ENCODE measurements around the gene SMYD3.

The SMYD3 gene

DNA sequence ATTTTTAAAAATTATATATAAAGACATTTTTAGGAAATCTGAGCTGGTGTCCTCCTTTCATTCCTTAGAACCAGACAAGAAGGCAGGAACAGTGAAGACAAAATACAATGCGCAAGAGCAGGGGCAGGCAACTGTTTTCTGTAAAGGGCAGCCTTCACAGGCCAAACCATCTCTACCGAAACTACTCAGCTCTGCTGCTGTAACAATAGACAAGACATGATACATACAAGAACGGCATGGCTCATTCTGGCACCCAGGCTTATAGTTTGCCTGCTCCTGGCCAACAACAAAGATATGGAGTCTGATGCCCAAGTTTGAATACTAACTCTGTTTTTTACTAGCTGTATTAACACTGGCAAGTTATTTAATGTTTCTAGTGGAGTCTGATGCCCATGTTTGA, 232.0 kb downstream of the SMYD3 start:
- Histone ChIP-seq H3K4me1 (ENCODE audit: control insufficient read depth, insufficient read depth, low read length, poor library complexity, severe bottlenecking) (no peaks in the 10 kb centered on the region), H3K9me3 (ENCODE audit: control insufficient read depth, low read length) (no peaks in the 10 kb centered on the region), H3K36me3 (ENCODE audit: control insufficient read depth, insufficient read depth, low read length) (no peaks in the 10 kb centered on the region), H3K4me3 (ENCODE audit: extremely low read depth, insufficient read depth, low read length, poor library complexity, severe bottlenecking) (no peak overlapping the region), H3K27ac (ENCODE audit: low read depth, low read length, severe bottlenecking) (no peak overlapping the region)
- 100% methylated on average over 1 to 3 of the region's 3 CpGs for WGBS, 2 experiments (ENCODE audit: insufficient coverage in 2 of 2)

DNA sequence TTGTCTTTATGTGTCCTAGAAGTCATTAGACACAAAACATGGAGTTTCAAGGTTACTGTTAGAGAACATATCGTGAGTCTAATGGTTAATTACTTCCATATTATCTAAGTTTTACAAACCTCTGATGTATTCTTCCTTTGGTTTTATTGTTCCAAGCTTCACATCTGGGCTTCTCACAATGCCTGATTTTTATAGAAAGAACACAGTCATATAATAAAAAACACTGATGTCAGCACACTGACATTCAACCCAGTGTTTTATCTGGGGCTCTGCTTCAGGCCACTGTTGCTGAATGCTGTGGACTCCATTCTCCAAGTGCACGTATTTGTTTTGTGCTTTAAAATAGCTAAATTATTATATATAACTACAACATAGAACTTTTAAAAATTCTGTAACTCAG, 232.9 kb downstream of the SMYD3 start:
- H3K9me3 ChIP-seq (ENCODE audit: control insufficient read depth, low read length): no peaks in the 10 kb centered on the region
- no peak overlapping the region for H3K27ac ChIP-seq (ENCODE audit: low read depth, low read length, severe bottlenecking)
- no CpG with 5 or more reads among the region's 2 CpGs for WGBS, 2 experiments (ENCODE audit: insufficient coverage in 2 of 2)
- H3K4me1 ChIP-seq (ENCODE audit: control insufficient read depth, insufficient read depth, low read length, poor library complexity, severe bottlenecking): no peaks in the 10 kb centered on the region
- no peak overlapping the region for H3K4me3 ChIP-seq (ENCODE audit: extremely low read depth, insufficient read depth, low read length, poor library complexity, severe bottlenecking)
- H3K36me3 ChIP-seq (ENCODE audit: control insufficient read depth, insufficient read depth, low read length): no peaks in the 10 kb centered on the region

DNA sequence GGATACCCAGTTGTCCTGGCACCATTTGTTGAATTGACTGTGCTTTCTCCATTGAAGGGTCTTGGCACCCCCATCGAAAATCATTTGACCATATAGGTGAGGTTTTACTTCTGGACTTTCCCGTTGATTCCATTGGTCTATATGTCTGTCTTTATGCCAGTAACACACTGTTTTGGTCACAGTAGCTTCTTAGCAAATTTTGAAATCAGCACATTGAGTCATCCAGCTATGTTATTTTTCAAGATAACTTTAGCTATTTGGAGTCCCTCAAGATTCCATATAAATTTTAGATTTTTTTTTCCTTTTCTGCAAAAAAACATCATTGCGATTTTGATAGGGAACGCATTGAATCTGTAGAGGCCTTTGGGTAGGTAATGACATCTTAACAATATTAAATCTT, 235.6 kb downstream of the SMYD3 start:
- H3K36me3 ChIP-seq (ENCODE audit: control insufficient read depth, insufficient read depth, low read length): no peaks in the 10 kb centered on the region
- H3K9me3 ChIP-seq (ENCODE audit: control insufficient read depth, low read length): no peaks in the 10 kb centered on the region
- WGBS, 2 experiments (ENCODE audit: insufficient coverage in 2 of 2): 100% methylated on average over 1 of the region's 4 CpGs; no CpG with 5 or more reads in 1 of the 2 experiments
- peaks cover 8% of the 10 kb centered on the region for H3K4me1 ChIP-seq (ENCODE audit: control insufficient read depth, insufficient read depth, low read length, poor library complexity, severe bottlenecking)
- H3K4me3 ChIP-seq (ENCODE audit: extremely low read depth, insufficient read depth, low read length, poor library complexity, severe bottlenecking): no peak overlapping the region
- H3K27ac ChIP-seq (ENCODE audit: low read depth, low read length, severe bottlenecking): no peak overlapping the region

DNA sequence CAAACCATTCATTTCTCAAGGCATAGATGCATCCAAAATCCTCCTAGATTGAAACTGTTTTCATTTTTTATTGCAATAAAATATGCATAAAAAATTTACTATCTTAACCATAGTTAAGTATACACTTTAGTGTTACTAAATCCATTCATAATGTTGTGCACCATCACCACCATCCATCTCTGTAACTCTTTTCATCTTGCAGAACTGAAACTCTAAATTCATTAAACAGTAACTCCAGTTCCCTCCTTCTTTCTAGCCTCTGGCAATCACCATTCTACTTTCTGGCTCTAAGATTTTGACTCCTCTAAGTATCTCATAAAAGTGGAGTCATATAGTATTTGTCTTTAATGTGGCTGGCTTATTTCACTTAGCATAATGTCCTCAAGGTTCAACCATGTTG, 236.8 kb downstream of the SMYD3 start:
- H3K4me3 ChIP-seq (ENCODE audit: extremely low read depth, insufficient read depth, low read length, poor library complexity, severe bottlenecking): no peak overlapping the region
- H3K27ac ChIP-seq (ENCODE audit: low read depth, low read length, severe bottlenecking): no peak overlapping the region
- peaks cover 8% of the 10 kb centered on the region for H3K4me1 ChIP-seq (ENCODE audit: control insufficient read depth, insufficient read depth, low read length, poor library complexity, severe bottlenecking)
- H3K36me3 ChIP-seq (ENCODE audit: control insufficient read depth, insufficient read depth, low read length): no peaks in the 10 kb centered on the region
- no peaks in the 10 kb centered on the region for H3K9me3 ChIP-seq (ENCODE audit: control insufficient read depth, low read length)

DNA sequence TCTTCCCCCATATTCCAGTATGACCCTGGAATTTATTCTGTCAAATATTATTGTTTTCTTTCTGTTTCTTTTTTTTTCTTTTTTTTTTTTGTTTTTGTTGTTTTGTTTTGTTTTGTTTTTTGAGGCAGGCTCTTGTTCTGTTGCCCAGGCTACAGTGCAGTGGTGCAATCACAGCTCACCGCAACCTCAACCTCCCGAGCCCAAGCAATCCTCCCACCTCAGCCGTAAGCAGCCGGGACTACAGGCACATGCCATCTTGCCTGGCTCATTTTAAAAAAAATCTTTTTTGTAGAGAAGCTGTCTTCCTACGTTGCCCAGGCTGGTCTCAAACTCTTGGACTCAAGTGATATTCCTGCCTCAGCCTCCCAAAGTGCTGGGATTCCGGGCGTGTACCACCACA, 237.6 kb downstream of the SMYD3 start:
- no peak overlapping the region for H3K27ac ChIP-seq (ENCODE audit: low read depth, low read length, severe bottlenecking)
- H3K4me3 ChIP-seq (ENCODE audit: extremely low read depth, insufficient read depth, low read length, poor library complexity, severe bottlenecking): no peak overlapping the region
- peaks cover 8% of the 10 kb centered on the region for H3K4me1 ChIP-seq (ENCODE audit: control insufficient read depth, insufficient read depth, low read length, poor library complexity, severe bottlenecking)
- H3K9me3 ChIP-seq (ENCODE audit: control insufficient read depth, low read length): no peaks in the 10 kb centered on the region
- WGBS, 2 experiments (ENCODE audit: insufficient coverage in 2 of 2): 87 to 92% methylated on average over 5 to 7 of the region's 7 CpGs
- H3K36me3 ChIP-seq (ENCODE audit: control insufficient read depth, insufficient read depth, low read length): no peaks in the 10 kb centered on the region

DNA sequence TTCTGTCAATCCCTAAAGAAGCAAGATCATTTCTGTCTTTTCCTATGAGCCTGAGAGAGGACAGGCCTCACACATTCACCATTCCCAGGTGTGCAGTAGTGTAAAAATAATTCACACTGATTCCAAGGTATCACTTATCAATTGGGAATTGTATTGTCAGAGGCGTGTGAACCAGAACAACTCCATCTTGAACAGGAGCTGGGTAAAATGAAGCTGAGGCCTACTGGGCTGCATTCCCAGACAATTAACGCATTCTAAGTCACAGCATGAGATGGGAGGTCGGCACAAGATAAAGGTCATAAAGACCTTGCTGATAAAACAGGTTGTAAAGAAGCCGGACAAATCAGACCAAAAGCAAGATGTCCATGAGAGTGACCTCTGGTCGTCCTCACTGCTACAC, 239.2 kb downstream of the SMYD3 start:
- Histone ChIP-seq H3K9me3 (ENCODE audit: control insufficient read depth, low read length) (no peaks in the 10 kb centered on the region), H3K4me3 (ENCODE audit: extremely low read depth, insufficient read depth, low read length, poor library complexity, severe bottlenecking) (no peak overlapping the region), H3K36me3 (ENCODE audit: control insufficient read depth, insufficient read depth, low read length) (no peaks in the 10 kb centered on the region), H3K4me1 (ENCODE audit: control insufficient read depth, insufficient read depth, low read length, poor library complexity, severe bottlenecking) (peaks cover 8% of the 10 kb centered on the region), H3K27ac (ENCODE audit: low read depth, low read length, severe bottlenecking) (peak overlapping the region; percentile 94)
- 47 to 53% methylated on average over 4 to 5 of the region's 5 CpGs for WGBS, 2 experiments (ENCODE audit: insufficient coverage in 2 of 2)

DNA sequence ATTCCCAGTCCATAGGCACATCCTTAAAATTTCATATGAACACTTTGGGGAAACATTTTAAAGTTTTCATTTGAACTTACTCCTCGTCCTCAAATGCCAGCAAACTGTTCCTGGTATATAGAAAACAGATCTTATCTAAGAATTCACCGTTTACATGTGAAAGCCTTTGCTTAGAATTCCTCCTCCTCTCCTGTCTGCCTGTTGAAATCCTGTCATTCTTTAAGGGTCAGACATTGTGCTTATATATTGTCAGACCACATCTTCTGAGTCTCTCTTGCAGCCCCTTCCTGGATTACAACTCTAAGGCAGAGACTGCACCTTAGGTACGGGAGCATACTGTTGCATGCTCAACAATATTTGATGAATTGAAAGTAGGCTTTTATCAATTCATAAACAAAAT, 239.7 kb downstream of the SMYD3 start:
- H3K27ac ChIP-seq (ENCODE audit: low read depth, low read length, severe bottlenecking): peak overlapping the region; percentile 94

DNA sequence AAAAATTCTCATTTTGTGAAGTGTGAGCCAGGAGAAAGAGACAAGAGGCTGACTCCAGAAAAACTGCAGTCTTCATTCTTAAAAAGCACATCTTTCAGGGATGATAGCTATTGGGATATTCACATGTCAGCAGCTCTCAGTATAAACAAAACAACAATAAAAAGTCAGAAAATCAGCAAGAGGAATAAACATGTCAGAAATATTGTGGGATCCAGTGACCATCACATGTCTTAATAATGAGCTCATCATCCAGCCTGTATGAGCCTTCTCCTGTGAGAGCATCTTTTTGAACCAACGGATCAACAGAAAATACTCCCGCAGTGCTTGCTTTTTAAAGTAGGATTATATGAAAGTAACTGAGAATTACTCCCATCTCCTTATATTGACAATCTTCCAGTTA, 241.6 kb downstream of the SMYD3 start:
- Histone ChIP-seq H3K36me3 (ENCODE audit: control insufficient read depth, insufficient read depth, low read length) (no peaks in the 10 kb centered on the region), H3K27ac (ENCODE audit: low read depth, low read length, severe bottlenecking) (no peak overlapping the region), H3K4me3 (ENCODE audit: extremely low read depth, insufficient read depth, low read length, poor library complexity, severe bottlenecking) (no peak overlapping the region), H3K4me1 (ENCODE audit: control insufficient read depth, insufficient read depth, low read length, poor library complexity, severe bottlenecking) (peaks cover 8% of the 10 kb centered on the region), H3K9me3 (ENCODE audit: control insufficient read depth, low read length) (no peaks in the 10 kb centered on the region)
- no CpG with 5 or more reads among the region's 2 CpGs for WGBS, 2 experiments (ENCODE audit: insufficient coverage in 2 of 2)

More for the DNA sequence above, 239.7 kb downstream of the SMYD3 start:
- H3K36me3 ChIP-seq (ENCODE audit: control insufficient read depth, insufficient read depth, low read length): no peaks in the 10 kb centered on the region
- no peaks in the 10 kb centered on the region for H3K9me3 ChIP-seq (ENCODE audit: control insufficient read depth, low read length)
- H3K4me3 ChIP-seq (ENCODE audit: extremely low read depth, insufficient read depth, low read length, poor library complexity, severe bottlenecking): no peak overlapping the region
- 20 to 51% methylated on average over 1 to 2 of the region's 3 CpGs for WGBS, 2 experiments (ENCODE audit: insufficient coverage in 2 of 2)
- H3K4me1 ChIP-seq (ENCODE audit: control insufficient read depth, insufficient read depth, low read length, poor library complexity, severe bottlenecking): peaks cover 8% of the 10 kb centered on the region

DNA sequence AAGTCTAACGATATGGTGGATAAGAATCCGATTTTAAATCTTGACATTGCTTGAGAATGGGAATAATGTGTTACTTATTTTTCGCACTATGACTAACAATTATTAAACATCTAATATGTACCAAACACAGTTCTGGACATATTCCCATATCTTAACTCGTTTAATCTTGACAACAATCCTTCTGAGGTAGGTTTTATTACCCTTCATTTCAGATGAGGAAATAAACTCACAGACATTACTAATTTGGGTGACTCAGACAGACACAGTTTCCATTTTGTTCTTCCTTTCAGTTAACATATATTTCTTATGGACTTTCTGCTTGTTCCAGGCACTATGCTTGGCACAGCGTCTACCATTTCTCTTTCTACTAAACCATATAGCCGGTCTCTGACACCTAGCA, 244.8 kb downstream of the SMYD3 start:
- H3K4me3 ChIP-seq (ENCODE audit: extremely low read depth, insufficient read depth, low read length, poor library complexity, severe bottlenecking): no peak overlapping the region
- peaks cover 4% of the 10 kb centered on the region for H3K9me3 ChIP-seq (ENCODE audit: control insufficient read depth, low read length)
- H3K27ac ChIP-seq (ENCODE audit: low read depth, low read length, severe bottlenecking): no peak overlapping the region
- H3K36me3 ChIP-seq (ENCODE audit: control insufficient read depth, insufficient read depth, low read length): no peaks in the 10 kb centered on the region
- 82 to 100% methylated on average over 1 to 3 of the region's 6 CpGs for WGBS, 2 experiments (ENCODE audit: insufficient coverage in 2 of 2)
- no peaks in the 10 kb centered on the region for H3K4me1 ChIP-seq (ENCODE audit: control insufficient read depth, insufficient read depth, low read length, poor library complexity, severe bottlenecking)

DNA sequence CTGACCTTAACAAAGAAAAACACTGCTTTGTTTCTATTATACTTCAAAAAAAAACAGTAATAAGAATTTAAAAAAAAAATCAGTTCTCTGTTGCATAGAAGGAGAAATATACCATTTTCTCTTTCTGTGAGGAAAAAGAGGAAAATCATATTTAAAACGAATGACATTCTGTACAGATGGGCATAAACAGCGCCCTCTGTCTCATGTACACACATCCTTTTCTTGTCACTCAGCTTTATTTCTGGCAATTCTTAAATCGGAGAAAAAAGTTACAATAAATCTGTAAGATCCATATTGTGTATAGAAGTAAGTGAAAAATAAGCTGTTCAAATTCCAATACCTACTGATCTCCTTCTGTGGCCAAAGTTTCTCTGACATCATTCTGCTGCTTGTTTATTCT, 245.4 kb downstream of the SMYD3 start:
- Histone ChIP-seq H3K4me1 (ENCODE audit: control insufficient read depth, insufficient read depth, low read length, poor library complexity, severe bottlenecking) (no peaks in the 10 kb centered on the region), H3K4me3 (ENCODE audit: extremely low read depth, insufficient read depth, low read length, poor library complexity, severe bottlenecking) (no peak overlapping the region), H3K27ac (ENCODE audit: low read depth, low read length, severe bottlenecking) (no peak overlapping the region), H3K9me3 (ENCODE audit: control insufficient read depth, low read length) (peaks cover 4% of the 10 kb centered on the region), H3K36me3 (ENCODE audit: control insufficient read depth, insufficient read depth, low read length) (no peaks in the 10 kb centered on the region)
- no CpG with 5 or more reads among the region's 3 CpGs for WGBS, 2 experiments (ENCODE audit: insufficient coverage in 2 of 2)

DNA sequence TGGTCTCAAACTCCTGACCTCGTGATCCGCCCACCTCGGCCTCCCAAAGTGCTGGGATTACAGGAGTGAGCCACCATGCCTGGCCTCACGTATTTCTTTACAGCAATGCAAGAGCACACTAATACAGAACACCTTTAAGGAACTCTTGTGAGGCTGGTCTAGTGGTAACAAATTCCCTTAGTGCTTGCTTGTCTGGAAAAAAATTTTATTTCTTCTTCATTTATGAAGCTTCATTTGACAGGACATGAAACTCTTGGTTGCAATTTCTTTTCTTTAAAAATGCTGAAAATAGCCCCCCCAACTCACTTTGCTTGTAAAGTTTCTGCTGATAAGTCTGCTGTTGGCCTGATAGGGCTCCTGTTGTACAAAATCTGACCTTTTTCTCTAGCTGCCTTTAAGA, 248.8 kb downstream of the SMYD3 start:
- no peaks in the 10 kb centered on the region for H3K4me1 ChIP-seq (ENCODE audit: control insufficient read depth, insufficient read depth, low read length, poor library complexity, severe bottlenecking)
- H3K27ac ChIP-seq (ENCODE audit: low read depth, low read length, severe bottlenecking): no peak overlapping the region
- no peaks in the 10 kb centered on the region for H3K36me3 ChIP-seq (ENCODE audit: control insufficient read depth, insufficient read depth, low read length)
- no CpG with 5 or more reads among the region's 4 CpGs for WGBS, 2 experiments (ENCODE audit: insufficient coverage in 2 of 2)
- no peak overlapping the region for H3K4me3 ChIP-seq (ENCODE audit: extremely low read depth, insufficient read depth, low read length, poor library complexity, severe bottlenecking)
- H3K9me3 ChIP-seq (ENCODE audit: control insufficient read depth, low read length): peaks cover 4% of the 10 kb centered on the region

DNA sequence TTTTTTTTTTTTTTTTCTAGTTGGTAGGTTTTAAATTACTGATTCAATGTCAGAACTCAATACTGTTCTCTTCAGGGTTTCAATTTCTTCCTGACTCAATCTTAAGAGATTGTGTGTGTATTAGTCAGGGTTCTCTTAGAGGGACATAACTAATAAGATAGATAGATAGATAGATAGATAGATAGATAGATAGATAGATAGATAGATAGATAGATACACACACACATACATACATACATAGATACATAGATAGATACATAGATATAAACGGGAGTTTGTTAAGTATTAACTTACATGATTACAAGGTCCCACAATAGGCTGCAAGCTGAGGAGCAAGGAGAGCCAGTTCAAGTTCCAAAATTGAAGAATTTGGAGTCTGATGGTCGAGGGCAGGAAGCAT, 251.3 kb downstream of the SMYD3 start:
- Histone ChIP-seq H3K36me3 (ENCODE audit: control insufficient read depth, insufficient read depth, low read length) (no peaks in the 10 kb centered on the region), H3K9me3 (ENCODE audit: control insufficient read depth, low read length) (peaks cover 4% of the 10 kb centered on the region), H3K4me3 (ENCODE audit: extremely low read depth, insufficient read depth, low read length, poor library complexity, severe bottlenecking) (no peak overlapping the region), H3K4me1 (ENCODE audit: control insufficient read depth, insufficient read depth, low read length, poor library complexity, severe bottlenecking) (no peaks in the 10 kb centered on the region), H3K27ac (ENCODE audit: low read depth, low read length, severe bottlenecking) (no peak overlapping the region)
- WGBS, 2 experiments (ENCODE audit: insufficient coverage in 2 of 2): 83 to 100% methylated on average over 1 of the region's 2 CpGs

Data from mesodermal cell (in vitro differentiated cells).